OCI-LY7 (cell line): ENCODE results near the gene PLPP3. TPM values are rescaled to one million over a fixed set of nuclear protein-coding genes. Genes with fewer than 3 reads are reported as not detected.

Experiments used
- BruUV-seq: library from RNA; stranded (reverse); fragments of 400-500 nt; replicated peaks from 2 replicates; lab custom pipeline; 2021; lab: Mats Ljungman, UMichigan
- CTCF ChIA-PET: fragments of 300-600 bp; sonication (Branson Sonifier 250); formaldehyde crosslinking; loops from one replicate; lab custom pipeline; 2022; ENCODE audit warnings: antibody characterized with exemption; ENCODE audit not compliant: unreplicated experiment; lab: Charles Lee
- POLR2A ChIA-PET: fragments of 300-600 bp; sonication (Branson Sonifier 250); formaldehyde crosslinking; loops from one replicate; lab custom pipeline; 2022; ENCODE audit warnings: antibody characterized with exemption; lab: Charles Lee
- DNase-seq: peaks from one replicate; pipeline ENCODE4 v3.0.0-alpha.2; 2015; ENCODE audit warnings: low spot score
- H2AFZ ChIP-seq: fragments of 200-600 bp; sonication (generic), shearing (Covaris generic); 2 replicates; pipeline ENCODE4 v1.6.1; 2014; ENCODE audit warnings: mild to moderate bottlenecking, antibody characterized with exemption, low read length, moderate library complexity
- H3K27ac ChIP-seq: fragments of 200-600 bp; sonication (generic); 2 replicates; pipeline ENCODE4 v1.5.1; 2014; ENCODE audit warnings: mixed run types, low read depth, mild to moderate bottlenecking, moderate library complexity, low read length, inconsistent platforms; ENCODE audit not compliant: poor library complexity, severe bottlenecking
- H3K36me3 ChIP-seq: fragments of 200-600 bp; sonication (generic); 2 replicates; pipeline ENCODE4 v1.6.1; 2014; ENCODE audit warnings: mild to moderate bottlenecking, antibody characterized with exemption, low read length, moderate library complexity, mixed read lengths; ENCODE audit not compliant: insufficient read depth
- H3K4me1 ChIP-seq: fragments of 200-600 bp; sonication (generic); 2 replicates; pipeline ENCODE4 v1.5.1; 2014; ENCODE audit warnings: mild to moderate bottlenecking, low read length; ENCODE audit not compliant: insufficient read depth, poor library complexity, severe bottlenecking
- H3K4me2 ChIP-seq: fragments of 200-600 bp; sonication (generic); 2 replicates; pipeline ENCODE4 v1.6.1; 2014; ENCODE audit warnings: mild to moderate bottlenecking, low read length
- H3K4me3 ChIP-seq: fragments of 200-600 bp; sonication (generic); 2 replicates; pipeline ENCODE4 v1.5.1; 2014; ENCODE audit warnings: mild to moderate bottlenecking, low read depth, low read length; ENCODE audit not compliant: poor library complexity, severe bottlenecking
- H3K79me2 ChIP-seq: fragments of 200-600 bp; sonication (generic); 2 replicates; pipeline ENCODE4 v1.6.1; 2016; ENCODE audit warnings: low read depth, mild to moderate bottlenecking, low read length, moderate library complexity, mixed read lengths; ENCODE audit not compliant: insufficient read depth
- H3K9me2 ChIP-seq: fragments of 200-600 bp; sonication (generic); 2 replicates; pipeline ENCODE4 v1.6.1; 2016; ENCODE audit warnings: mild to moderate bottlenecking, low read length, mixed read lengths; ENCODE audit not compliant: insufficient read depth
- H3K9me3 ChIP-seq: fragments of 200-600 bp; sonication (generic); 2 replicates; pipeline ENCODE4 v1.6.1; 2014; ENCODE audit warnings: mild to moderate bottlenecking, mixed run types, low read length, mixed read lengths
- H4K20me1 ChIP-seq: fragments of 200-600 bp; sonication (generic); 2 replicates; pipeline ENCODE4 v1.6.1; 2014; ENCODE audit warnings: mild to moderate bottlenecking, antibody characterized with exemption, low read length, moderate library complexity, mixed read lengths; ENCODE audit not compliant: insufficient read depth
- EZH2phosphoT487 ChIP-seq: fragments of 200-600 bp; sonication (generic); IDR thresholded peaks from 2 replicates; pipeline ENCODE4 v1.6.1; 2018; ENCODE audit warnings: low read depth, borderline replicate concordance, mild to moderate bottlenecking, mixed run types, antibody characterized with exemption, low read length, moderate library complexity, mixed read lengths
- intact Hi-C: fragments of 100-400 bp; cut with micrococcal nuclease; formaldehyde crosslinking; loops from one replicate; pipeline ENCODE4 v1.10.0; 2022; ENCODE audit not compliant: unreplicated experiment
- total RNA-seq, 2 experiments: library from RNA; depleted of rRNA in 1 of 2; stranded (reverse); fragments of >200 nt in 1 of 2; shearing (Covaris generic) in 1 of 2; gene quantifications; 2 replicates each; pipeline ENCODE4 v1.2.3, GENCODE V29; 2014 to 2022
- TF ChIP-seq, protein P1 (sequence below): fragments of 200-600 bp; sonication (generic); conservative IDR thresholded peaks from 2 replicates; pipeline ENCODE4 v1.5.1; 2014; ENCODE audit warnings: mild to moderate bottlenecking, antibody characterized with exemption, low read length, moderate library complexity, mixed read lengths

PLPP3 gene
- total RNA-seq, 2 experiments from 2014 or later, result 0.92 to 1.7 TPM

- no peaks in the 10 kb centered on the region for H3K36me3 ChIP-seq
- TF ChIP-seq, protein P1, sequence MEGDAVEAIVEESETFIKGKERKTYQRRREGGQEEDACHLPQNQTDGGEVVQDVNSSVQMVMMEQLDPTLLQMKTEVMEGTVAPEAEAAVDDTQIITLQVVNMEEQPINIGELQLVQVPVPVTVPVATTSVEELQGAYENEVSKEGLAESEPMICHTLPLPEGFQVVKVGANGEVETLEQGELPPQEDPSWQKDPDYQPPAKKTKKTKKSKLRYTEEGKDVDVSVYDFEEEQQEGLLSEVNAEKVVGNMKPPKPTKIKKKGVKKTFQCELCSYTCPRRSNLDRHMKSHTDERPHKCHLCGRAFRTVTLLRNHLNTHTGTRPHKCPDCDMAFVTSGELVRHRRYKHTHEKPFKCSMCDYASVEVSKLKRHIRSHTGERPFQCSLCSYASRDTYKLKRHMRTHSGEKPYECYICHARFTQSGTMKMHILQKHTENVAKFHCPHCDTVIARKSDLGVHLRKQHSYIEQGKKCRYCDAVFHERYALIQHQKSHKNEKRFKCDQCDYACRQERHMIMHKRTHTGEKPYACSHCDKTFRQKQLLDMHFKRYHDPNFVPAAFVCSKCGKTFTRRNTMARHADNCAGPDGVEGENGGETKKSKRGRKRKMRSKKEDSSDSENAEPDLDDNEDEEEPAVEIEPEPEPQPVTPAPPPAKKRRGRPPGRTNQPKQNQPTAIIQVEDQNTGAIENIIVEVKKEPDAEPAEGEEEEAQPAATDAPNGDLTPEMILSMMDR, result no peak
- TF ChIP-seq EZH2phosphoT487, result no peak
- H3K79me2 ChIP-seq, result no peaks in the 10 kb centered on the region
- H4K20me1 ChIP-seq, result no peaks in the 10 kb centered on the region
- H3K27ac ChIP-seq, result no peak overlapping the region
- H3K9me3 ChIP-seq, result no peaks in the 10 kb centered on the region
- ChIA-PET POLR2A (no interaction called here), CTCF (no interaction called here)
- H3K4me2 ChIP-seq, result no peak overlapping the region
- H3K9me2 ChIP-seq, result no peaks in the 10 kb centered on the region
- no peak for DNase-seq
- H3K4me3 ChIP-seq, result no peak overlapping the region
- no TSS peak for BruUV-seq
- H3K4me1 ChIP-seq, result no peaks in the 10 kb centered on the region
- H2AFZ ChIP-seq, result no peak overlapping the region
- intact Hi-C loops, result no loop called here
These were observed 83.2 kb downstream of the PLPP3 start for GRCh38 chr1:56496158-56496557.

DNA sequence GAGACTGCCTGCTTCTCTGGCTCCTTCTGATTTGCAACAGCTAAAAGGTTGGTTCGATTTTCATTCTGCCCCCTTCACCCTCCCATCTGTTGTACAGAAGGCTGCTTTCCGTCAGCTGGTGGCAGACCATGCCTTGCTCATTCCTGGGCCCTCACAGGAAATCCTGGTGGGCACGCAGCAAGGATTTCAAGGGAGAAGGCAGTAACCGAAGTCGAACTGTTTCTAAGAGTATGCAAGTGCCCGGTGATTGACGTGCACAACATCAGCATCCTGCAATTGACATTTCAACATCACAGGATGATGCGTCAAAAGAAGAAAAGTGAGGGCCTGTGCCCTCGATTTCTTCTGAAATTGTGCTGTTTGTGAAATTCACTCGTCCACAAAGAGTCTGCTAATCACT is 83.8 kb downstream of the PLPP3 start:
- no peaks in the 10 kb centered on the region for H4K20me1 ChIP-seq
- CTCF ChIA-PET, result no interaction called here
- BruUV-seq, result no TSS peak
- no peak overlapping the region for H3K4me2 ChIP-seq
- no peak overlapping the region for H3K4me3 ChIP-seq
- no peaks in the 10 kb centered on the region for H3K79me2 ChIP-seq
- no peaks in the 10 kb centered on the region for H3K4me1 ChIP-seq
- DNase-seq, result no peak
- TF ChIP-seq, protein P1, result no peak
- TF ChIP-seq EZH2phosphoT487, result no peak
- intact Hi-C loops, result no loop called here
- no peak overlapping the region for H2AFZ ChIP-seq
- H3K9me2 ChIP-seq, result no peaks in the 10 kb centered on the region
- no peak overlapping the region for H3K27ac ChIP-seq
- POLR2A ChIA-PET, result interaction anchor here (0.5 to 1.2 kb wide), 4 partner anchors 10 to 123 kb away, joined by 3 to 5 read pairs (median 3); no protein-coding TSS in a partner anchor
- no peaks in the 10 kb centered on the region for H3K36me3 ChIP-seq
- H3K9me3 ChIP-seq, result no peaks in the 10 kb centered on the region

- no peaks in the 10 kb centered on the region for H3K9me2 ChIP-seq
- TF ChIP-seq EZH2phosphoT487, result no peak
- TF ChIP-seq, protein P1, result no peak
- no peak overlapping the region for H3K4me2 ChIP-seq
- no peaks in the 10 kb centered on the region for H3K4me1 ChIP-seq
- no peak overlapping the region for H3K27ac ChIP-seq
- no peak overlapping the region for H3K4me3 ChIP-seq
- BruUV-seq, result no TSS peak
- DNase-seq, result no peak
- H2AFZ ChIP-seq, result no peak overlapping the region
- H3K36me3 ChIP-seq, result no peaks in the 10 kb centered on the region
- no peaks in the 10 kb centered on the region for H3K79me2 ChIP-seq
- CTCF ChIA-PET, result no interaction called here
- POLR2A ChIA-PET, result interaction anchor here (0.6 to 1.0 kb wide), 2 partner anchors 11 to 27 kb away, joined by 5 to 7 read pairs; no protein-coding TSS in a partner anchor
- intact Hi-C loops, result no loop called here
- no peaks in the 10 kb centered on the region for H3K9me3 ChIP-seq
- no peaks in the 10 kb centered on the region for H4K20me1 ChIP-seq
These were observed 85.1 kb downstream of the PLPP3 start for GRCh38 chr1:56494306-56494705.
